SHP77 (cell line): ENCODE results near the gene SLC38A1.

Experiments used
- DNase-seq, 2 experiments: peaks; one replicate each; lab custom pipeline; 2025; lab: John Stamatoyannopoulos, UW

The SLC38A1 gene

DNA sequence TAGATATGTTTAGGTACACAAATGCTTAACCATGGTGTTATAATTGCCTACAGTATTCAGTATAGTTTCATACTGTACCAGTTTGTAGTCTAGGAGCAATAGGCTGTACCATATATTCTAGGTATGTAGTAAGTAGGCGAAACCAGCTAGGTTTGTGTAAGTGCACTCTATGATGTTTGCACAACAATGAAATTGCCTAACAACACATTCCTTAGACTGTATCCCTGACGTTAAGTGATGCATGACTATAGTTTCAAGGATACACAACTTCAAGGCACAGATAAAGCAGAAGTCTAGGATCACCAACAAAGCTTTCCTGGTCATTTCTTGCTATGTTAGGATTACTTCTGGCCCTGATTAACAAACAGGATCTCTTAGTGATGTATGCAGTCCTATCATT is 135.1 kb downstream of the SLC38A1 start:
- no peak for DNase-seq
